Activated T-helper 9 cell treated with anti-CD3 and anti-CD28 coated beads, Interleukin-2, amount 50 U/mL, for 16 hours (primary cell): ENCODE data around the gene SCYGR1.
"Not testable (repeated sequence)": the region's sequence is repeated elsewhere in the genome, so short reads cannot be mapped to it uniquely, and the experiment has no call there.

Experiments used
- DNase-seq: peaks from one replicate; pipeline ENCODE4 v3.0.0-alpha.2; 2020; ENCODE audit warnings: low read depth

Gene SCYGR1

DNA sequence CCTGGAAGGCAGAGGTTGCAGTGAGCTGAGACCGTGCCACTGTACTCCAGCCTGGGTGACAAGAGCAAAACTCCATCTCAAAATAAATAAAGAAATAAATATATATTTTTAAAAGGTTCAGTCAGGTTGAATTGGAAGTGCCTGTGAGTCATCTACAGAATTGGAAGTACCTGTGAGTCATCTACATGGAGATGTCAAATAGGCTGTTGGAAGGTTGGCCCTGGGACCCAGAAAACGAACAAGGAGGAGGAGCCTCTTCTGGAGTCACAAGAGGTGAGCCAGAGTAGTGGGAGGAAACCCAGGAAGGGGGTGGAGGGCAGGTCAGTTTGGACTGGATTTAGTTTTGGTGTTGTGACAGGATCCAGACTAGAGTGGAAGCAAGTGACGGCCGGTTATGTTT lies 15.2 kb upstream of the SCYGR1 start:
- DNase-seq: no peak

DNA sequence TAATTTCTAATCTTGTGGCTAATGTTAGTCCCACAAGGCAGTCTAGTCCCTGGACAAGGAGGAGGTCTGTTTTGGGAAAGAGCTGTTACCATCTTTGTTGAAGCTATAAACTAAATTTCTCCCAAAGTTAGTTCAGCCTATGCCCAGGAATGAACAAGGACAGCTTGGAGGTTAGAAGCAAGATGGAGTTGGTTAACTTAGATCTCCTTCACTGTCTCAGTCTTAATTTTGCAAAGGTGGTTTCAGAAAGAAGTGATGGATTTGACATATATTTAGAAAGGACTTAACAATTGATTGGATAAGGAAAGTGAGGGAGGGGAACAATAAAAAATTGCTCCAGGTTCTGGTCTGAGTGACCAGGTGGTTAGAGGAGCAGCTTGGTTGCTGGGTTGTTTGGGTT lies 14.6 kb upstream of the SCYGR1 start:
- no peak for DNase-seq

DNA sequence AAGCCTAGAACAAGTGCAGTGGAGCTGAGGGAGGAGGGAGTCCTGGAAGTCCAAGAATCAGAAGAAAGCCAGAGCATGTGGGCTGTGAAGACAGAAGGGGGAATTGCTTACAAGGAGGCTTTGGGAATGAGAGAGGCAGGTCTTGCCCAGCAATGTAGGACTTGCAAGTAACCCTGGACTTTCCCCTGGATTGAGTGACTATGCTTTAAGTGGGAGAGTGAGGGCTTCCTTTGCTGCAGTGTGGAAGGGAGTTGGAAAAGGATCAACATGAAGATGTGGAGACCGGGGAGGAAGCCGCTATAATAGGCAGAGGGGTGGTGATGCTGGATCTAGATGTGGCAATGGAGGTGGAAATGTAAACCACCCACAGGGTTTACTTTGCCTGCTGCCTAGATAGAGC lies 13.8 kb upstream of the SCYGR1 start:
- DNase-seq: no peak

- no peak for DNase-seq
Observed at GRCh38 chr2:227398684-227399670, 11.2 kb upstream of the SCYGR1 start.

GRCh38 chr2:227397562-227397961 lies 9.8 kb upstream of the SCYGR1 start:
- DNase-seq: no peak

DNA sequence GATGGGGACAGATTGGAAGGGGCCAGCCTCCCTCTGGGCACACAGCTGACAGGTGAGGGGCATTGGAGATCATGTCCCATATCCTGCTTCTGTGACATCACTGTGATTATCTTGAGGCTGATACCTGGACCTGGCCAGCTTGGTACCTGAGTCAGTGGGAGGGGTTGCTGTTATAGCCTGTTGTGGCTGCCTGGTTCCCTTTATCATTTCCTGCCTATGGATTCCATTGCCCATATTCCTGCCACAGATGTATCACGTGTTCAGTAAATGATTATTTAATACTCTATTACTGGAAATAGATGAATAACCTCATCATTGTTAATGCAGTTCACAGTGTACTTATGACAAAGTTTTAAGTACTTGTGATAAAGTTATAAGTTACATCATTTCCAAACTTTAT lies 7.8 kb upstream of the SCYGR1 start:
- DNase-seq: no peak

GRCh38 chr2:227394401-227394800 lies 6.7 kb upstream of the SCYGR1 start:
- no peak for DNase-seq

GRCh38 chr2:227390468-227391256 lies 2.9 kb upstream of the SCYGR1 start:
- DNase-seq: no peak

DNA sequence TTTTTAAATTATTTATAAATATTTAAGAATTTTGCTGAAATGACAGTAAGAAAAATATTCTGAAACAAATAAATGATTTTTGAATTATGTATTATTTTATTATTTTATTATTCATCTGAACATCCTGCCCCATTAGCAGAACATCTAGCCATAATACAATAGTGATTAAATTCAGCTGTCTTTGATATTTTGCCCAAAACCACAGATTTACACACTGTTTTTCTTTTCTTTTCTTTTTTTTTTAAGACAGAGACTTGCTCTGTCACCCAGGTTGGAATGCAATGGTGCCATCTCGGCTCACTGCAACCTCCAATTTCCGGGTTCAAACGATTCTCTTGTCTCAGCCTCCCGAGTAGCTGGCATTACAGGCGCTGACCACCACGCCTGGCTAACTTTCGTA lies 1.9 kb upstream of the SCYGR1 start:
- no peak for DNase-seq

GRCh38 chr2:227389231-227389630 lies 1.5 kb upstream of the SCYGR1 start:
- no peak for DNase-seq

GRCh38 chr2:227388537-227389011 lies 825 bp upstream of the SCYGR1 start:
- DNase-seq: no peak

DNA sequence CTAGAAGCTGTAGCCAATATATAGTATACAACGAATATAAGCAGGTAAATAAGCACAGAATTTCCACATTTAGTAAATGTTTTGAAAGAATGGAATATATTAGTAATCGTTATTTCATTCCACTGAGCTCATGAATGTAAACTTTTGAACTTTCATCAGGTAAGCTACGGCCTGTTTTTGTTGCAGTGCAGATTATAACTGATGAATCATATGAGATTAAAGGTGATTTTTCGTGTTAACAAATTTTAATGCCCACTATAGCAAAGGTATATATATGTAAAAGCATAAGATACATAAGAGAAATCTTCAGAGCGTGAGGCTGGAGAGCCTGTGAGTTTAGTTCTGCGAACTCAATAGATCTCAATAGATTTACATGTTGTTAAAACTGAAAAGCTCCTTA lies 1.1 kb downstream of the SCYGR1 start:
- DNase-seq: no peak

GRCh38 chr2:227383686-227384085 lies 4.1 kb downstream of the SCYGR1 start:
- DNase-seq: no peak

DNA sequence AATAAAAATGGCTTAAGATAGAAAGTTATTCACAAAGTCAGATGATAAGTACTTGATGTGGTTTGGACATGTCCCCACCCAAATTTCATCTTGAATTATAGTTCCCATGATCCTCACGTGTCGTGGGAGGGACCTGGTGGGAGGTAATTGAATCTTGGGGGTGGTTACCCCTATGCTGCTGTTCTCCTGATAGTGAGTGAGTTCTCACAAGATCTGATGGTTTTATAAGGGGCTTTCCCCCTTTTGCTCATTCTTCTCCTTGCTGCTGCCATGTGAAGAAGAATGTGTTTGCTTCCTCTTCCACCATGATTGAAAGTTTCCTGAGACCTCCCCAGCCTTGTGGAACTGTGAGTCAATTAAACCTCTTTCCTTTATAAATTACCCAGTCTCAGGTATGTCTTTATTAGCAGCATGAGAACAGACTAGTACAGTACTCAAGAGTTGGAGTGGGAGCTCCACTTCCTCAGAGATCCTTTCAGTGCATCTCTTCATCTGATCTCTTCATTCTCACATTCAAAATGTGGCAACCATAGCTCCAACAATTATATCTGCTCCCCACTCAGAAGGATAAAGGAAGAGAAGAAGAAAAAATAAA lies 5.4 kb downstream of the SCYGR1 start:
- DNase-seq: not testable (repeated sequence)

GRCh38 chr2:227379095-227379494 lies 8.7 kb downstream of the SCYGR1 start, which contains the start of gene TM4SF20:
TM4SF20 (minus strand) TSS chr2:227379306; CDS start chr2:227379268, 38 bp downstream.
- DNase-seq: no peak

GRCh38 chr2:227378371-227378782 lies 9.4 kb downstream of the SCYGR1 start:
- DNase-seq: no peak

DNA sequence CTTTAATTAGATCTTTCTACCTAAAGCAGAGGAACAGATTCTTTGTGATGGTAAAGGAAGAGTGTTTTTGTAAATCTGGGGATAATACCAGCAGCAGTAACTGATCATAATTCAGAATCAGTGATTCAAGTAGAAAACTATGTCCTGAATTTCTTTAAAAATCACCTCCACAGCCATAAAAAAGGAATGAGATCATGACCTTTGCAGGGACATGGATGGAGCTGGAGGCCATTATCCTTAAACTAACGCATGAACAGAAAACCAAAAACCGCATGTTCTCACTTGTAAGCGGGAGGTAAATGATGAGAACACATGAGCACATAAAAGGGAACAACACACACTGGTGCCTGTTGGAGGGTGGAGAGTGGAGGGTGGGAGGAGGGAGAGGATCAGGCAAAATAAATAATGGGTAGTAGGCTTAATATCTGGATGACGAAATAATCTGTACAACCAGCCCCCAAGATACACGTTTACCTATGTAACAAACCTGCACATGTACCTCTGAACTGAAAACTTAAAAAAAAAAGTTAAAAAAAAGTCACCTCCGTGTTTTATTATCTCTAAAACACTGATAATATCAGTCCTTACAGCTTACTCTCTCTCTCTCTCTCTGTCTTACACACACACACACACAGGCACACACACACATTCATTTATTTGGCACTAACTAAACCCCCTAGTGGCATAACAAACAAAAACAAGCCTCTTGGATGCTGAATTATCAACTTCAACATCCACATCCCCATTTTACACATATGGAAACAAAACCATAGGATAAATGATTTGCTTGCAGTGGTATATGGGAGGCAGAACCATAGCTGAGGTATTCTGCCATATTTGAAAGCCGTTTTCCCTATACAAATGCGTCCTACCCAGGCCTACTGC lies 10.0 kb downstream of the SCYGR1 start:
- no peak for DNase-seq

- DNase-seq: no peak
Observed at GRCh38 chr2:227376656-227377396, 10.9 kb downstream of the SCYGR1 start.

- no peak for DNase-seq
Observed at GRCh38 chr2:227374158-227374557, 13.6 kb downstream of the SCYGR1 start.

- DNase-seq: no peak
Observed at GRCh38 chr2:227373389-227373788, 14.4 kb downstream of the SCYGR1 start.
